ENCODE data around the gene PRICKLE2. TPM values are rescaled to one million over a fixed set of nuclear protein-coding genes. Genes with fewer than 3 reads are reported as not detected.

The PRICKLE2 gene
- total RNA-seq, 1 experiment from 2014 or later, result 5.6 TPM

GRCh38 chr3:64130436-64130835 lies 94.8 kb downstream of the PRICKLE2 start (continued):
- TF ChIP-seq E2F5 (CRISPR knock-in tag; IDR thresholded peaks at IDR 0.05), result no peak
- TF ChIP-seq JUN (CRISPR knock-in tag; IDR thresholded peaks at IDR 0.05), result no peak
- TF ChIP-seq RELA (CRISPR knock-in tag; IDR thresholded peaks at IDR 0.05; ENCODE audit: borderline replicate concordance), result no peak
- TF ChIP-seq, protein P1, sequence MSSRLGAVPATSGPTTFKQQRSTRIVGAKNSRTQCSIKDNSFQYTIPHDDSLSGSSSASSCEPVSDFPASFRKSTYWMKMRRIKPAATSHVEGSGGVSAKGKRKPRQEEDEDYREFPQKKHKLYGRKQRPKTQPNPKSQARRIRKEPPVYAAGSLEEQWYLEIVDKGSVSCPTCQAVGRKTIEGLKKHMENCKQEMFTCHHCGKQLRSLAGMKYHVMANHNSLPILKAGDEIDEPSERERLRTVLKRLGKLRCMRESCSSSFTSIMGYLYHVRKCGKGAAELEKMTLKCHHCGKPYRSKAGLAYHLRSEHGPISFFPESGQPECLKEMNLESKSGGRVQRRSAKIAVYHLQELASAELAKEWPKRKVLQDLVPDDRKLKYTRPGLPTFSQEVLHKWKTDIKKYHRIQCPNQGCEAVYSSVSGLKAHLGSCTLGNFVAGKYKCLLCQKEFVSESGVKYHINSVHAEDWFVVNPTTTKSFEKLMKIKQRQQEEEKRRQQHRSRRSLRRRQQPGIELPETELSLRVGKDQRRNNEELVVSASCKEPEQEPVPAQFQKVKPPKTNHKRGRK (CRISPR knock-in tag; IDR thresholded peaks at IDR 0.05; ENCODE audit: borderline replicate concordance), result no peak
- TF ChIP-seq EMX1 (CRISPR knock-in tag; IDR thresholded peaks at IDR 0.05), result no peak
- TF ChIP-seq ZBTB21 (CRISPR knock-in tag; IDR thresholded peaks at IDR 0.05; ENCODE audit: borderline replicate concordance), result no peak
- TF ChIP-seq E2F1 (CRISPR knock-in tag; IDR thresholded peaks at IDR 0.05), result no peak
- no peak for TF ChIP-seq ZNF263 (CRISPR knock-in tag; IDR thresholded peaks at IDR 0.05; ENCODE audit: low read depth)
- TF ChIP-seq, protein P2, sequence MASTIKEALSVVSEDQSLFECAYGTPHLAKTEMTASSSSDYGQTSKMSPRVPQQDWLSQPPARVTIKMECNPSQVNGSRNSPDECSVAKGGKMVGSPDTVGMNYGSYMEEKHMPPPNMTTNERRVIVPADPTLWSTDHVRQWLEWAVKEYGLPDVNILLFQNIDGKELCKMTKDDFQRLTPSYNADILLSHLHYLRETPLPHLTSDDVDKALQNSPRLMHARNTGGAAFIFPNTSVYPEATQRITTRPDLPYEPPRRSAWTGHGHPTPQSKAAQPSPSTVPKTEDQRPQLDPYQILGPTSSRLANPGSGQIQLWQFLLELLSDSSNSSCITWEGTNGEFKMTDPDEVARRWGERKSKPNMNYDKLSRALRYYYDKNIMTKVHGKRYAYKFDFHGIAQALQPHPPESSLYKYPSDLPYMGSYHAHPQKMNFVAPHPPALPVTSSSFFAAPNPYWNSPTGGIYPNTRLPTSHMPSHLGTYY (CRISPR knock-in tag; IDR thresholded peaks at IDR 0.05), result no peak
- TF ChIP-seq KAT7 (CRISPR knock-in tag; IDR thresholded peaks at IDR 0.05; ENCODE audit: borderline replicate concordance), result no peak

GRCh38 chr3:64129581-64129980 lies 95.7 kb downstream of the PRICKLE2 start:
- CTCF ChIA-PET, result no interaction called here
- ATAC-seq (no peak), DNase-seq (ENCODE audit: low spot score) (no peak)
- Mint-ChIP-seq H3K27me3 (ENCODE audit: low read depth) (no peaks in the 10 kb centered on the region), H3K27ac (no peak overlapping the region), H3K9me3 (peaks cover 7% of the 10 kb centered on the region), H3K4me1 (peaks cover 8% of the 10 kb centered on the region), H3K4me3 (no peak overlapping the region), H3K36me3 (no peaks in the 10 kb centered on the region)
- POLR2A ChIA-PET, result interaction anchor here (0.6 kb wide), 1 partner anchor 1618 kb away, joined by 3 read pairs; no protein-coding TSS in a partner anchor
- TF ChIP-seq NR2C2 (CRISPR knock-in tag; IDR thresholded peaks at IDR 0.05) (no peak), CBFB (CRISPR knock-in tag; IDR thresholded peaks at IDR 0.05; ENCODE audit: low read depth) (no peak), FOXP1 (CRISPR knock-in tag; IDR thresholded peaks at IDR 0.05; ENCODE audit: borderline replicate concordance) (no peak), USF1 (CRISPR knock-in tag; IDR thresholded peaks at IDR 0.05) (no peak)
- TF ChIP-seq, protein P3, sequence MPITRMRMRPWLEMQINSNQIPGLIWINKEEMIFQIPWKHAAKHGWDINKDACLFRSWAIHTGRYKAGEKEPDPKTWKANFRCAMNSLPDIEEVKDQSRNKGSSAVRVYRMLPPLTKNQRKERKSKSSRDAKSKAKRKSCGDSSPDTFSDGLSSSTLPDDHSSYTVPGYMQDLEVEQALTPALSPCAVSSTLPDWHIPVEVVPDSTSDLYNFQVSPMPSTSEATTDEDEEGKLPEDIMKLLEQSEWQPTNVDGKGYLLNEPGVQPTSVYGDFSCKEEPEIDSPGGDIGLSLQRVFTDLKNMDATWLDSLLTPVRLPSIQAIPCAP (CRISPR knock-in tag; IDR thresholded peaks at IDR 0.05), result no peak
- TF ChIP-seq, protein P4, sequence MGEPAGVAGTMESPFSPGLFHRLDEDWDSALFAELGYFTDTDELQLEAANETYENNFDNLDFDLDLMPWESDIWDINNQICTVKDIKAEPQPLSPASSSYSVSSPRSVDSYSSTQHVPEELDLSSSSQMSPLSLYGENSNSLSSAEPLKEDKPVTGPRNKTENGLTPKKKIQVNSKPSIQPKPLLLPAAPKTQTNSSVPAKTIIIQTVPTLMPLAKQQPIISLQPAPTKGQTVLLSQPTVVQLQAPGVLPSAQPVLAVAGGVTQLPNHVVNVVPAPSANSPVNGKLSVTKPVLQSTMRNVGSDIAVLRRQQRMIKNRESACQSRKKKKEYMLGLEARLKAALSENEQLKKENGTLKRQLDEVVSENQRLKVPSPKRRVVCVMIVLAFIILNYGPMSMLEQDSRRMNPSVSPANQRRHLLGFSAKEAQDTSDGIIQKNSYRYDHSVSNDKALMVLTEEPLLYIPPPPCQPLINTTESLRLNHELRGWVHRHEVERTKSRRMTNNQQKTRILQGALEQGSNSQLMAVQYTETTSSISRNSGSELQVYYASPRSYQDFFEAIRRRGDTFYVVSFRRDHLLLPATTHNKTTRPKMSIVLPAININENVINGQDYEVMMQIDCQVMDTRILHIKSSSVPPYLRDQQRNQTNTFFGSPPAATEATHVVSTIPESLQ (CRISPR knock-in tag; IDR thresholded peaks at IDR 0.05), result no peak
